Activated CD4-positive, alpha-beta T cell treated with anti-CD3 and anti-CD28 coated beads for 4 hours (primary cell): ENCODE data around the gene FOXO4.

Experiments
- DNase-seq, 2 donors: peaks; one replicate each; pipeline ENCODE4 v3.0.0-alpha.2; 2020

FOXO4 gene

DNA sequence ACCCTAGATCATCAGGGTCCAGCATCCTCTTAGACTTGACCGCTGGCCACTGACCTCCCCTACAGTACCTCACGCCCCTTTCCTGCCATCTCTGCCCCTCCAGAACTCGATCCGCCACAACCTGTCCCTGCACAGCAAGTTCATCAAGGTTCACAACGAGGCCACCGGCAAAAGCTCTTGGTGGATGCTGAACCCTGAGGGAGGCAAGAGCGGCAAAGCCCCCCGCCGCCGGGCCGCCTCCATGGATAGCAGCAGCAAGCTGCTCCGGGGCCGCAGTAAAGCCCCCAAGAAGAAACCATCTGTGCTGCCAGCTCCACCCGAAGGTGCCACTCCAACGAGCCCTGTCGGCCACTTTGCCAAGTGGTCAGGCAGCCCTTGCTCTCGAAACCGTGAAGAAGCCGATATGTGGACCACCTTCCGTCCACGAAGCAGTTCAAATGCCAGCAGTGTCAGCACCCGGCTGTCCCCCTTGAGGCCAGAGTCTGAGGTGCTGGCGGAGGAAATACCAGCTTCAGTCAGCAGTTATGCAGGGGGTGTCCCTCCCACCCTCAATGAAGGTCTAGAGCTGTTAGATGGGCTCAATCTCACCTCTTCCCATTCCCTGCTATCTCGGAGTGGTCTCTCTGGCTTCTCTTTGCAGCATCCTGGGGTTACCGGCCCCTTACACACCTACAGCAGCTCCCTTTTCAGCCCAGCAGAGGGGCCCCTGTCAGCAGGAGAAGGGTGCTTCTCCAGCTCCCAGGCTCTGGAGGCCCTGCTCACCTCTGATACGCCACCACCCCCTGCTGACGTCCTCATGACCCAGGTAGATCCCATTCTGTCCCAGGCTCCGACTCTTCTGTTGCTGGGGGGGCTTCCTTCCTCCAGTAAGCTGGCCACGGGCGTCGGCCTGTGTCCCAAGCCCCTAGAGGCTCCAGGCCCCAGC, 5.2 kb downstream of the FOXO4 start:
- no peak for DNase-seq

DNA sequence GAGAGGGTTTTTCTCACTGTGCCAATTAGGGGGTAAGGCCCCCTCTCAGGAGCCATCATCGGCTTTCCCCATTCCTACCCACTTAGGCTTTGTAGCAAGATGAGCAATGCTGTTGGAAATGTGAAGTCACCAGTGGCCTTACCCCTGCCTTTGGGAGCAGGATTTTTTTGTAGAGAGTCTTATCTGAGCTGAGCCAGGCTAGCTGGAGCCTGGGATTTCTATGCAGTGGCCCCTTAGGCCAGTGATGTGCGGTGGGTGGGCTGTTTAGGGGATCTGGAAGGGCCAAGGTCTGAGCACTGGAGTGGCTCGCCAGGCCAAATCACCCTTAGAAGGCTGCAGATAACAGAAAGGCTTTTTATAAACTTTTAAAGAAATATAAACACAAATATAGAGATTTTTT, 6.6 kb downstream of the FOXO4 start:
- no peak for DNase-seq

DNA sequence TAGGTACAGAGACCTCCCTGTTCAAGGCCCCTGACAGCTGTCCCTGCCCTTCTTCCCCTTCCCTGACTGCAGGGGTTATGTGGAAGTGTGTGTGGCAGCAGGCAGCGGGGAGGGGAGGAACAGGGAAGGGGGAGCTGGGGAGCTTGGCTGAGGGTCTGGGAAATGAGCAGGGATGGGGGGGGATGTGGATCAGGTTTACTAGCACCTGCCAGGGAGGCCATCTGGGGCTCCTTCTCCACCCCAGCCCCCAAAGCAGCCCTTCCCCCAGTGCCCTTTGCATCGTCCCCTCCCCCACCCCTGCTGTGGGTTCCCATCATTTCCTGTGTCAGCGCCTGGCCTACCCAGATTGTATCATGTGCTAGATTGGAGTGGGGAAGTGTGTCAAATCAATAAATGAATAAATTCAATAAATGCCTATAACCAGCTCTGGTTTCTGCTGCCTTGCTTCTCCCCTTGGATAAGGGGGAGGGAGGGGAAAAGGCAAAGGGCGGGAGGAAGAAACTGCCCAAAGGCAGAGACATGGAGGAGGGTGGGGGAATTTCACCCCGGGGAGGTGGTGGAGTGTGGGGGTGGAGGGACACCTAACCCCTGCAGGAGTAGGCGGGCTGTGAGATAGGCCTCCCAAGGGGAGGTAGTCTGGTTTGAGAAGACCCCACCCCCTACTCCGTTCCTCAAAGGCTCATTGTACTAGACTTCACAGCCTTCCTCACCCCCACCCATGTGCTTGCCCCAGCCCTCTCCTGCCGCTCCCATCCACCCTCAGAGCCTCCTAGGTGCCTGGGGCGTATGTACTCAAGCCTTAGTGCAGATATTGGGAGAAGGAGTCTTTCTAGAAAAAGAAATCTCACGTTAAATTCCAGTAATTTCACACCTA, 7.7 kb downstream of the FOXO4 start:
- DNase-seq, result peak; percentile 57 to 58

DNA sequence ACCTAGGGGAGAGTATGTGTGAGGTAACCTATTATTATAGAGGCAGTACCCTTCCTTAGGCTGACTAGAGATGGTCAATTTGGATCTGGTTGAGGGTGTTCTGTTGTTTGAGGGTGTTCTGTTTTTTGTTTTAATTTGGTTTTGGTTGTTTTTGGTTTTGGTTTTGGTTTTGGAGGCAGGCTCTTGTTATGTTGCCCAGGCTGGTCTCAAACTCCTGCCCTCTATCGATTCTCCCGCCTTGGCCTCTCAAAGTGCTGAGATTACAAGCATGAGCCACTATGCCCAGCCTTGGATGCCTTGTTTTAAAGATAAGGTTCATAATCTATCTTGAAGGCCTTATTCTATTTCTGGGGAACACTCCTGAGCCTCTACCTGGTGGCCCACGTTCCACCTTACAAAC, 10.0 kb downstream of the FOXO4 start:
- DNase-seq, result no peak

DNA sequence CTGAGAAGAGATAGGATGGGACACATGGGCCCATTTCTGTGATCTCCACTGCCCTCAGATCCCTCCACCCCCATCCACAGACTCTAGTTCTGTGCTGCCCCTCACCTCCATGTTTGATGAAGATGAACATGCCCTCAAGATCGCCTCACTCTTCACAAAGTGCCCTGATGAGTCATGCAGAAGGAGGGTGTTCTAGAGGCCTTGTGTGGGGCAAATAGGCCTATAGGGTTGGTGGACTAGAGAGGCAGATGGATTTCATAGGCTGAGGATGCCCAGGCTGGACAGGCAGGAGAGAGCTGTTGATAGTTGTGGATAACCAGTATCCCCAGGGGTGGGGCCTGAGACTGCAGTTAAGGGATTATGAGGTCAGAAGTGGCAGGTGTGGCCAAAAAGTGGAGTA, 10.8 kb downstream of the FOXO4 start, which contains the start of gene CXorf65:
Gene CXorf65, minus strand, starts transcription at position 314 of the 400 bp plus-strand sequence. Its CDS starts 184 bp downstream, at position 130.
- peak in 1 of 2 donors; percentile 38 for DNase-seq

DNA sequence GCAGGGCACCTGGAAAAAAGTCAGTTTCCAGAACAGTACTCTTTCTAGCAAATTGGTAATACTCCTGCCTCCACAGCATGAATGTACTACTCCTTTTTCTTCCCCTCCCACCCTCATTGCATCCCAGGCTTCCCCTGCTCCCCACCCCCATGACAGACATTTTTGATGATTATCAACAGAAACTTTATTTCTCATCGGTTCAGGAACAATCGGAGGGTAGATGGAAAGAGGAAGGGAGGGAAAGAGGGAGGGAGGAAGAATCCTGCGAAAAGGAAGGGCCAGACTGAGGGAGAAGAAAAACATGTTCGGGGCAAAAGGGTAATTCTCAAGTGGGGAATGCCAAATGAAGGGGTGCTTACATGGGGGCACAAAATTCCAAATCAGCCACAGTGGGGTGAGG, 11.6 kb downstream of the FOXO4 start:
- DNase-seq, result no peak

DNA sequence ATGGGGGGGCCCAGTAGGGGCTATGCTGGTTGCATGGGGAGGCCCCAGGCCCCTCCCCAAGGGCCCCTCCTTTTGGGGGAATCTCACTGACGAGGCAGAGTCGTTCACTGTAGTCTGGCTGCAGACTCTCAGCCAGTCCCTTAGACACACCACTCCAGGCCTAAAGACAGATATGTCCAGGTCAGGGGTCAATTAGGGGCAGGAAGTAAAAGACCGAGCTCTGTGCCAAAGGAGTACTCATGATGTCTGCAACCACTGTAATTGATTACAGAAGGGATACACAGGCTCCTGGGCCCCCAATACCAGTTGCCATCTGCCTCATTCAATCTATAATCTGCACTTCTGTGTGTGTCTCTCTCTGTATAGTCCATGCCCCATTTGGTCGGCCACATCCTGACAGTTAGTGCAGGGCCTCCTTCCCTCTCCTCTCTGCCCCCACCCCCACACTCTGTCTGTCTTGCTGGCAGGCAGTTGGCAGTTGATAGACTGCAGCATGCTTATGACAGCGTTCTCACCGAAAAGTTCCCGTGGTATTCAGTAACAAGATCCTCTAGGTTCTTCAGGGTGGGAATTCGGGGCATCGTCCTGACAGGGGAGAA, 12.2 kb downstream of the FOXO4 start:
- DNase-seq, result no peak

DNA sequence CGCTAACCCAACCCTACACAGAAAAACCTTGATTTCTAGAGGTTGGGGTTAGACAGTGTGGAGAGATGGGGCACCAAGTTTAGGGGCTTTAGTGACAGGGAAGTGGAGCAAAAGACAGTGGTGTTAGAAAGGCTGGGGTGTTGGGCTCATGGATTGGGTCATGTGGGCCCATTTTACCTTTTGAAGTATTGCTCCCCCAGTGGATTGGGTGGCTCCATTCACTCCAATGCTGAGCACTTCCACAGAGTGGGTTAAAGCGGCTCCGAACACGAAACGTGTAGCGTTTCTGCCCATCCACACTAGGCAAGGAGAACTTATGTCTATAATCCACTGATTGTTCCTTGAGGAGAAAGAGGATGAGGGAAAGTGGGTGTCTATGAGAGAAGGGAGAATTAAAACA, 13.4 kb downstream of the FOXO4 start:
- no peak for DNase-seq

DNA sequence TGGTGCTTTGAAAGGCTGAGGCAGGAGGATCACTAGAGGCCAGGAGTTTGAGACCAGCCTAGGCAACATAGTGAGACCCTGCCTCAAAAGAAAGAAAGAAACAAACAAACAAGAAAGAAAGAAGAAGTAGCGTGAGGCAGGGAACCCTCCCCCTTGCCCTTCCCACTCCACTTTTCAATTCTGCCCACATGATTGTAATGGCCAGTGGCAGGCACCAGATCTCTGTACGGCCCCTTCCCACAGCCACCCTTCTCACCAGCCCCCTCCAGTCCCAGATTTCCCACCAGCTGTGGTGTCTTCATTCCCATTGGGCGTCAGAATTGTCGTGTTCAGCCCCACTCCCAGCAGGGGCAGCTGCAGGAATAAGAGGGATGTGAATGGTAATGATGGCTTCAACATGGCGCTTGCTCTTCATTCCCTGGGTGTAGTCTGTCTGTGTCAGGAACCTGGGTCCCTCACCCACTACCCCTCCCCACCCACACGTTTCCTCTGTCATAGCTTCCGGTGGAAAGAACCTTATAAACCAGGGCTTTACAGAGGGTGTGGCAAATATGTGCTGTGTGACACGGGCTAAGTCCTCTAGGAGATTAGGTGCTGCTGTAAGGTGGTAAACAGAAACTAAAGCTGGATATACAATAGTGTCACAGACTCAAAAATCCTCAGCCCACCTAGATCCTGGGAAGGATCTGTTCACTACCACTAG, 15.6 kb downstream of the FOXO4 start, which contains the start of gene IL2RG:
Gene IL2RG, minus strand, starts transcription at position 437 of the 703 bp plus-strand sequence. Its CDS starts 38 bp downstream, at position 399.
- DNase-seq, result peak; percentile 77 to 86

DNA sequence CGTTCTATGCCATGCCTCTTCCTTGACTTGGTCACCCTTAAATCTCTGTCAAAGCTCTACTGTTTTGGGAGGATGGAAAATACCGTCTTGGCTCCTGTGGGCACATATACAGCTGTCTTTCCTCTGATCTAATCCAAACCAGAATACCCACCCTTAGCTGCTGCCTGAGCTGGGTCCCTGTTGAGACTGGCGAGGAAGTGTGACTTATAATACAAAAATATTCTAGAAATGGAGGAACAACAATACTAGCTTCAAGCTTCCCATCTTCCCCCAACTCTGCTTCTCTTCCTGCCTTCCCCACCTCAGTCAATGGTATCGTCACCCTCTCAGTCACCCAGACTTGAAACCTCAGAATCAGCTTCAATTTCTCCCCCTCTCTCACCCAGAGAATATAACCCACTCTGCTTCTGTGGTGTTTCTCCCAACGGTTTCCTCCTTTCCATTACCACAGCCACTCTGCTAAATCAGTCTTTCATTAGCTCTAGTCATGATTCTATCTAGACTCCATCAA, 16.3 kb downstream of the FOXO4 start:
- peak; percentile 26 to 44 for DNase-seq

DNA sequence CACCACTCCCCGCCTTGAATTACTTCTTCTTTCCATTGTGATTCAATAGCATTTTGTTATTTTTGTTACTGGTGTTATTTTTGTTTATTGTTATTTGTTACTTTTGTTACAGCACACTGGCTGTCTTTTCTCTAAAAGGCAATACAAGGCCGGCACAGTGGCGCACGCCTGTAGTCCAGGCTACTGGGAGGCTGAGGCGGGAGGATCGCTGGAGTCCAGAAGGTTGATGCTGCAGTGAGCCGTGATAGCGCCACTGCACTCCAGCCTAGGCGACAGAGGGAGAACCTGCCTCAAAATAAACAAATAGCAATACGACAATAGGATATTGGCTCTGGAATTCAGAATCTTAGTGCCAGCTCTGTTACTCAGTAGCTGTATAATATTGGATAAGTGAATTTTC, 21.7 kb downstream of the FOXO4 start:
- DNase-seq, result no peak

DNA sequence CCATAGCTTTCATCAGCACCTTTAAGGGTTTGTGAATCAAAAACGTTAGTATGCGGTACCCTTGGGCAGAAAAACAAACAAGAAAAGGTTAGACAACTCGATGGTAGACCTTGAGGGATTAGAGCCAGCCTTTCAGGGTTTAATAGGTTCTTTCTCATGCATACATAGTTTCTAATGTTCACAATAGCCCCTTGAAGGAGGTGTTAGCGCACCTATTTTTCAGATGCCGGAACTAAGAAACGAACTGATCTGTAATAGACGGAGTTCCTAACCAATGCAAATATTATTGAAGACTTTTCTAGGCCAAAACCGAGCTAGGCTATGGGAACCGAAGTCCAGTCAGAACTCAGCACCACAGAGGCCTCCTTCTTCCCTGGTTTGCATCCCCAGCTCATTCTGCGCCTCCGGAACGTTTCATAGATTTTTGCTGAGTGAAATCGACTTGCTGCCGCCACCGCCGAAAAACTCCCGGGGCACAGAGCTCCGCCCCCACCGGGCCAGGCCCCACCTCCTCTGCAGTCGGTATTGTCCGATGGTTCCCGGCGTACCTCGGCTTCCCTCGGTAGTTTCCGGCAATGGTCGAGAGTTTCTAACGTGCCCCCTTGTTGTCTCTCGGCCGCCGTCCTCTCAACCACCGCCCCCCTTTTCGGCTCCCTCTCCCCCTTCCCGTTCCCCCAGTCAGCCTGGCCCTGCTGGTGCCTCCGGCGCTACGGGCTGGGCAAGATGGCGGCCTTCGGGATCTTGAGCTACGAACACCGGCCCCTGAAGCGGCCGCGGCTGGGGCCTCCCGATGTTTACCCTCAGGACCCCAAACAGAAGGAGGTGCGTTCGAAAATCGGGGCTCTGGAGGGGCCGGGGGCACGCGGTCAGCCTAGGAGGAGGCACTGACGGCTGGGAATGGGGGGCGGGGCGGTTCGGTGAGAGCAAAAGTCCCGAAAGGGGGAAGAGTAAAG, 22.7 kb downstream of the FOXO4 start, which contains the start of gene MED12:
Gene MED12, plus strand, starts transcription at position 565 of the 953 bp plus-strand sequence. Its CDS starts 159 bp downstream, at position 724.
- DNase-seq, result peak; percentile 67 to 73

DNA sequence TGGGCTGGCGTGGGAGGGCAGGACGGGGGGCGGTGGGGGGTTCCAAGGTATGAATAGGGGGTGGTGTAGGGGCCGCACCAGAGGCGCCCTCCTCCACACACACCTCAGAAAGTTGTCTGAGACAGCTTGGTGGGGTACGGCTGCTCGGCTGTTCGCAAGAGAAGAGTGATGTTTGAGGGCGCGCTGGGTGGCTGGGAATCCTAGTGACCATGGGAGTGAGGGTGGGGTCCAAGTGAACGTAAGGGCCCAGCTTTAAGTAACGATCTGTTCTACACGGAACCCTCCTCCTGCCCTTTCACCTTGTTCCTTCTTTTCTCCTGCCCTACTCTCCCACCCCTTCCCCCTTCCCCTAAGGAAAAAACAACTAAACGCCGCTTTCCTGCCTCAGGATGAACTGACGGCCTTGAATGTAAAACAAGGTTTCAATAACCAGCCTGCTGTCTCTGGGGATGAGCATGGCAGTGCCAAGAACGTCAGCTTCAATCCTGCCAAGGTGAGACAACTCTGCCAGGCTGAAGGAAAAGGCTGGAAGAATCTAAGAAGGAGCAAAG, 23.4 kb downstream of the FOXO4 start:
- no peak for DNase-seq

DNA sequence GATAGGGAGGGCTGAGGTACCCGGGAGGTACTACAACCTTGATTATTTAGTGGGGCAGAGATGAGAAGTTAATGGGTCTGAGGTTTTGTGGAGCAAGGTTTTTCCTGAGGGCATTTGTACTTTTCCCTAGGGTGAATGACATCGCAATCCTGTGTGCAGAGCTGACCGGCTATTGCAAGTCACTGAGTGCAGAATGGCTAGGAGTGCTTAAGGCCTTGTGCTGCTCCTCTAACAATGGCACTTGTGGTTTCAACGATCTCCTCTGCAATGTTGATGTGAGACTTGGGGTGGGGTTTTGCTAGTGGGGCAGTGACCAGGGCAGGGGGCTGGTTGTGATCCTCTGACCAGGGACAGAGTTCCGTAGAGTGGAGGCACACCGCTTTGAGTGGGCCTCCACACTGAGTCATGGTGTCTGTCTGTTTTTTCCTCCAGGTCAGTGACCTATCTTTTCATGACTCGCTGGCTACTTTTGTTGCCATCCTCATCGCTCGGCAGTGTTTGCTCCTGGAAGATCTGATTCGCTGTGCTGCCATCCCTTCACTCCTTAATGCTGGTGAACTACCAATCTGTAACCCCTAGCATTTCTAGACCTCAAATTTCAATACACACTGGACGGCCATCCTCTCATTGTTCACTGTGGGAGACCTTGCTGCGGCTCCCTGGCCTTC, 32.6 kb downstream of the FOXO4 start:
- DNase-seq, result no peak

DNA sequence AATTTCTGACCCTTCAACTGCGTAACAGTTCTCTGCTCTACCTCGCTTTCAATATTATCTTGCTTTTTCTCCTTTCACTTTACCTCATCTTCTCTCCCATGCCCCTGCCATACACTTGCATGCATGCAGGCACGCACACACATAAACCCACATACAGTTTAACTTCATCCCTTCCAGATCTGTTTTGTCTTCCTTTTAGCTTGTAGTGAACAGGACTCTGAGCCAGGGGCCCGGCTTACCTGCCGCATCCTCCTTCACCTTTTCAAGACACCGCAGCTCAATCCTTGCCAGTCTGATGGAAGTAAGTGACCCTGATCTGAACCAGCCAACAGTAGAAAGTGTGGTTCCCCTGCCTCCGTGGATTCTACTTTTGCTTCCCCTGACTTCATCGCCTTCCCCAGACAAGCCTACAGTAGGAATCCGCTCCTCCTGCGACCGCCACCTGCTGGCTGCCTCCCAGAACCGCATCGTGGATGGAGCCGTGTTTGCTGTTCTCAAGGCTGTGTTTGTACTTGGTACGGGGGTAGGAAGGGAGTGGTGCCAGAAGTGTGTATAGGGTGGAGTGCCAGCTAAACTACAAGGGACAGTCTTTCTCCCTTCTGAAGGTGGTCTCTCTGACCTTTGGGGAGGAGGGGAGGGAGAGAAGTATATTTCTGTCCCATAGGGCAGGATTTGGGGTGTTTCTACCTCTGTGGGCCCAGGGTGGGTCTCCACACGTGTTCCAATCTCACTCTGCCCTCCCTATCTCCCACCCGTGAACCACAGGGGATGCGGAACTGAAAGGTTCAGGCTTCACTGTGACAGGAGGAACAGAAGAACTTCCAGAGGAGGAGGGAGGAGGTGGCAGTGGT, 33.5 kb downstream of the FOXO4 start:
- peak; percentile 70 to 83 for DNase-seq

DNA sequence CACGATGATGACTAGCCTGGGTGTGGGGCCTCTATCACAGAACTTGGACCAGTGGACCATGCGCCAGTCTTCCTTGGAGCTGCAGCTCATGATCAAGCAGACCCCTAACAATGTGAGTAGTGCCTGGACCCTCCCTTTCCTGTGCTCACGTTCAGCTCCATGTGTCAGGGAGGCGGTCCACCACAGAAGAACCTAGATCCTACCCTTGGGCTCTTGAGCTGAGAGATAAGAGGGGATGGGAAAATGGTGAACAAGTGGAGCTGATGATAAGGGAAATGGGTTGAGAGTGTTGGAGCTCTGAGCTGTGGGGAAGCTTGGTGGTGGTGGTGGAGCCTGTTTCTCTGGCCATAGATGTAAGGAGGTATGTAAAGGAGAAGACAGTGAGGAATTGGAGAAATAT, 35.9 kb downstream of the FOXO4 start:
- DNase-seq, result no peak

DNA sequence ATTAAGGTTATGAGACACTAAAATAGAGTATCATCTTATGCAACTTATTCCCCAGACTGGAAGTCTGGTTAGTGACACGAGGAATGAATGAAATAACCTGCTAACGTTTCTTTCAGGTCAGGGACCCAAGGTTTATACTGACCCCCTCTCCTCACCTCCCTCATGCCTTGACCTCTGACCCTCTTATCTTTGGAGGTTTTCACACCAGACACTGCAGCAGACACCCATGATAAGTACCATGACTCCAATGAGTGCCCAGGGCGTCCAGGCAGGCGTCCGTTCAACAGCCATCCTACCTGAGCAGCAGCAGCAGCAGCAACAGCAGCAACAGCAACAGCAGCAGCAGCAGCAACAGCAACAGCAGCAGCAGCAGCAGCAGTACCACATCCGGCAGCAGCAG, 44.8 kb downstream of the FOXO4 start:
- DNase-seq, result no peak

DNA sequence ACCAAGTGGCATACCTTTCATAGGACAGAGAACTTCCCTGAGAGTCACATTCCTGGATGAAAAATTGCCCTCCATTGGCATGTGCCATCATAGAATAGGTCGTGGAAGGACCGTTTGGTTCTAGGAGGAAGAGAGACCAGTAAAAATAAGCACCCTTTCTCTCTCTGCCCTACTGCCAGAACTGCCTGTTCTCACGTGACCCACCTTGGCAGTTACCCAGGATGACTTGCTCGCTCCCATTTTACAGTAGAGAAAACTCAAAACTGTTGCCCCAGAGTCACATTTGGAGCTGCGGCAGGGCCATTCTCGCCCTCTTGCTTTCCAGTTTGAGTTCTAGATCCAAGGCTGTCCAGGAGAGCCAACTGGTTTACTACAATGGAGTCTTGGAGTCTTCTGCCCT, 47.9 kb downstream of the FOXO4 start:
- DNase-seq, result no peak

DNA sequence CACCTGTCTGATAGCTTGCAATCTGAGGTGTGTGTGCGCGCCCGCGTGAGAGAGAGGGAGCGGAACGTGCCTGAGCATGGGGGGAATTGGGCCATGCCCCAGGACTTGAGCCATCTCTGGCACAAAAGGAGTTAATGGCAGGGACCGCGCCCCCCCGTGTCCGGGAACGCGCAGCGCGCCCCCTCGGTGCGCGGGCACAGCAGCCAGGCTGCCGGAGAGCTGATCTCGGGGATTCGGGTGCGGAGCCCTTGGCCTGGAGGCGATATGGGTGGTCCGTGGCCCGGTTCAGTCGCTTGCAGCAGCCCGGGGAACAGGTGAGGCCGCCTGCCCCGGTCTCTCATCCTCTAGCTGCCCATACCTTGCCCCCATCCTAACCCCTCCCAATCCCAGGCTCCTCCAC, 49.0 kb downstream of the FOXO4 start, which contains the start of gene NLGN3:
Gene NLGN3, plus strand, starts transcription at position 191 of the 400 bp plus-strand sequence. CDS start 2,909 bp downstream, outside the sequence.
- DNase-seq, result no peak
